ENCODE data around the gene ZNF780B. TPM values are rescaled to one million over a fixed set of nuclear protein-coding genes. Genes with fewer than 3 reads are reported as not detected.
"Not testable (repeated sequence)": the region's sequence is repeated elsewhere in the genome, so short reads cannot be mapped to it uniquely, and the experiment has no call there.

The ZNF780B gene
- total RNA-seq, 4 donors from 2014 or later = 14.6 to 33.9 (median 17.0) TPM

- Histone ChIP-seq H3K4me3 (no peak overlapping the region), H3K4me1 (peaks cover 0 to 20% (median 0%) of the 10 kb centered on the region in 4 donors), H3K9me3 (peaks cover 0 to 44% (median 8%) of the 10 kb centered on the region in 4 donors), H3K27me3 (no peaks in the 10 kb centered on the region), H3K36me3 (peaks cover 0 to 31% (median 0%) of the 10 kb centered on the region in 3 donors), H3K27ac (no peak overlapping the region)
- TF ChIP-seq CTCF (IDR thresholded peaks at IDR 0.05) = no peak
- no peak for TF ChIP-seq POLR2A (IDR thresholded peaks at IDR 0.05)
- TF ChIP-seq EP300 (IDR thresholded peaks at IDR 0.05) = no peak
- WGBS, 2 donors = 96 to 100% methylated on average over 2 of the region's 2 CpGs
- no peak for DNase-seq (ENCODE audit: low spot score in 2 of 2)
These were observed 2.5 kb downstream of the ZNF780B start for GRCh38 chr19:40053491-40053890.

GRCh38 chr19:40041718-40042117, 14.3 kb downstream of the ZNF780B start:
- H3K4me3 ChIP-seq; H3K27ac ChIP-seq; H3K4me1 ChIP-seq; DNase-seq (ENCODE audit: low spot score in 2 of 2); H3K27me3 ChIP-seq: not testable (repeated sequence)
- peaks cover 2 to 47% (median 27%) of the 10 kb centered on the region in 3 donors for H3K36me3 ChIP-seq
- WGBS, 2 donors = 89 to 95% methylated on average over 1 of the region's 1 CpG
- peaks cover 0 to 51% (median 22%) of the 10 kb centered on the region in 4 donors for H3K9me3 ChIP-seq

- WGBS, 2 donors = 94 to 100% methylated on average over 2 to 3 of the region's 3 CpGs
- peaks cover 0 to 55% (median 32%) of the 10 kb centered on the region in 4 donors for H3K9me3 ChIP-seq
These were observed 18.0 kb downstream of the ZNF780B start for GRCh38 chr19:40038047-40038446.

GRCh38 chr19:40035996-40036395, 20.0 kb downstream of the ZNF780B start:
- Histone ChIP-seq H3K27ac (no peak overlapping the region), H3K36me3 (peaks cover 0 to 53% (median 0%) of the 10 kb centered on the region in 3 donors), H3K9me3 (peaks cover 0 to 71% (median 45%) of the 10 kb centered on the region in 4 donors), H3K27me3 (no peaks in the 10 kb centered on the region), H3K4me1 (no peaks in the 10 kb centered on the region), H3K4me3 (no peak overlapping the region)
- no peak for TF ChIP-seq CTCF (IDR thresholded peaks at IDR 0.05)
- no peak for TF ChIP-seq POLR2A (IDR thresholded peaks at IDR 0.05)
- TF ChIP-seq EP300 (IDR thresholded peaks at IDR 0.05) = no peak
- 91 to 96% methylated on average over 4 of the region's 4 CpGs for WGBS, 2 donors
- DNase-seq (ENCODE audit: low spot score in 2 of 2) = no peak

More at GRCh38 chr19:40038047-40038446, 18.0 kb downstream of the ZNF780B start:
- DNase-seq (ENCODE audit: low spot score in 2 of 2); H3K4me1 ChIP-seq; H3K27me3 ChIP-seq; H3K4me3 ChIP-seq; H3K27ac ChIP-seq: not testable (repeated sequence)
- H3K36me3 ChIP-seq = peaks cover 0 to 38% (median 0%) of the 10 kb centered on the region in 3 donors

GRCh38 chr19:40033989-40034560, 22.0 kb downstream of the ZNF780B start:
- no peak for DNase-seq (ENCODE audit: low spot score in 2 of 2)
- TF ChIP-seq POLR2A (IDR thresholded peaks at IDR 0.05) (no peak), CTCF (IDR thresholded peaks at IDR 0.05) (no peak), EP300 (IDR thresholded peaks at IDR 0.05) (no peak)
- H3K27ac ChIP-seq = no peak overlapping the region
- no peaks in the 10 kb centered on the region for H3K27me3 ChIP-seq
- WGBS, 2 donors = 95 to 99% methylated on average over 2 of the region's 2 CpGs
- peaks cover 0 to 90% (median 55%) of the 10 kb centered on the region in 4 donors for H3K9me3 ChIP-seq
- H3K4me1 ChIP-seq = no peaks in the 10 kb centered on the region
- peaks cover 0 to 53% (median 0%) of the 10 kb centered on the region in 3 donors for H3K36me3 ChIP-seq
- H3K4me3 ChIP-seq = no peak overlapping the region

- Histone ChIP-seq H3K27me3 (no peaks in the 10 kb centered on the region), H3K4me3 (no peak overlapping the region), H3K36me3 (peaks cover 0 to 25% (median 0%) of the 10 kb centered on the region in 3 donors), H3K4me1 (no peaks in the 10 kb centered on the region), H3K9me3 (peaks cover 0 to 98% (median 42%) of the 10 kb centered on the region in 4 donors), H3K27ac (no peak overlapping the region)
- WGBS, 2 donors = 95 to 97% methylated on average over 5 of the region's 5 CpGs
- no peak for DNase-seq (ENCODE audit: low spot score in 2 of 2)
- no peak for TF ChIP-seq CTCF (IDR thresholded peaks at IDR 0.05)
- TF ChIP-seq POLR2A (IDR thresholded peaks at IDR 0.05) = no peak
- no peak for TF ChIP-seq EP300 (IDR thresholded peaks at IDR 0.05)
These were observed 29.4 kb downstream of the ZNF780B start for GRCh38 chr19:40026597-40026970.
